ENCODE data around the gene EDN2.

EDN2 gene

GRCh38 chr1:41498804-41499203 lies 14.3 kb upstream of the EDN2 start:
- peak; percentile 78 for DNase-seq (ENCODE audit: low read depth, low spot score)

GRCh38 chr1:41498391-41498790 lies 13.9 kb upstream of the EDN2 start:
- DNase-seq (ENCODE audit: low read depth, low spot score): peak; percentile 43

GRCh38 chr1:41497461-41498030 lies 13.1 kb upstream of the EDN2 start:
- DNase-seq (ENCODE audit: low read depth, low spot score): peak; percentile 4

- DNase-seq (ENCODE audit: low read depth, low spot score): no peak
These were observed 12.6 kb upstream of the EDN2 start for GRCh38 chr1:41497056-41497440.

GRCh38 chr1:41496080-41497055 lies 11.9 kb upstream of the EDN2 start:
- peak; percentile 98 for DNase-seq (ENCODE audit: low read depth, low spot score)

GRCh38 chr1:41495210-41495948 lies 10.9 kb upstream of the EDN2 start:
- DNase-seq (ENCODE audit: low read depth, low spot score): peak; percentile 65

- DNase-seq (ENCODE audit: low read depth, low spot score): peak; percentile 21
These were observed 10.1 kb upstream of the EDN2 start for GRCh38 chr1:41494351-41495209.

- no peak for DNase-seq (ENCODE audit: low read depth, low spot score)
These were observed 9.3 kb upstream of the EDN2 start for GRCh38 chr1:41493626-41494350.

- DNase-seq (ENCODE audit: low read depth, low spot score): peak; percentile 85
These were observed 8.6 kb upstream of the EDN2 start for GRCh38 chr1:41493117-41493536.

GRCh38 chr1:41492341-41492848 lies 7.9 kb upstream of the EDN2 start:
- DNase-seq (ENCODE audit: low read depth, low spot score): peak; percentile 24

GRCh38 chr1:41490911-41491310 lies 6.4 kb upstream of the EDN2 start:
- peak; percentile 7 for DNase-seq (ENCODE audit: low read depth, low spot score)

GRCh38 chr1:41489561-41489960 lies 5.1 kb upstream of the EDN2 start:
- no peak for DNase-seq (ENCODE audit: low read depth, low spot score)

- peak; percentile 8 for DNase-seq (ENCODE audit: low read depth, low spot score)
These were observed 3.8 kb upstream of the EDN2 start for GRCh38 chr1:41488040-41488951.

GRCh38 chr1:41487126-41488039 lies 2.9 kb upstream of the EDN2 start:
- DNase-seq (ENCODE audit: low read depth, low spot score): peak; percentile 62

GRCh38 chr1:41486371-41487125 lies 2.1 kb upstream of the EDN2 start:
- peak; percentile 92 for DNase-seq (ENCODE audit: low read depth, low spot score)

- DNase-seq (ENCODE audit: low read depth, low spot score): no peak
These were observed 1.5 kb upstream of the EDN2 start for GRCh38 chr1:41486053-41486370.

GRCh38 chr1:41485605-41486004 lies 1.1 kb upstream of the EDN2 start:
- DNase-seq (ENCODE audit: low read depth, low spot score): peak; percentile 70

GRCh38 chr1:41483960-41484401 lies 502 bp downstream of the EDN2 start:
- no peak for DNase-seq (ENCODE audit: low read depth, low spot score)

Data from astrocyte of the hippocampus (primary cell).